Stomach (tissue), 9 donors: Measurements from ENCODE around the gene OR13J1. TPM values are rescaled to one million over a fixed set of nuclear protein-coding genes. Genes with fewer than 3 reads are reported as not detected.

Experiments used
- DNase-seq, 2 donors: peaks; one replicate each; pipeline versions ENCODE4 v3.0.0 to v3.0.0-alpha.2; 2013 to 2019
- H3K27ac ChIP-seq, 5 donors: fragments of 200-600 bp in 4 of 5; sonication (generic) in 4 of 5; one replicate each; pipeline ENCODE4 v1.5.1; 2013 to 2019; ENCODE audit warnings: mild to moderate bottlenecking in 1 of 5, moderate library complexity in 1 of 5
- H3K27me3 ChIP-seq, 3 donors: fragments of 200-600 bp; sonication (generic); one replicate each; pipeline ENCODE4 v1.5.1; 2017 to 2019; ENCODE audit warnings: mixed run types in 1 of 3
- H3K36me3 ChIP-seq, 4 donors: fragments of 200-600 bp; sonication (generic); 1 replicate in 3 of 4; 2 replicates in 1 of 4; pipeline ENCODE4 v1.5.1; 2016 to 2019
- H3K4me1 ChIP-seq, 4 donors: fragments of 200-600 bp; sonication (generic); one replicate each; pipeline ENCODE4 v1.5.1; 2016 to 2019
- H3K4me3 ChIP-seq, 4 donors: fragments of 200-600 bp; sonication (generic) in 3 of 4; one replicate each; pipeline ENCODE4 v1.5.1; 2016 to 2019; ENCODE audit warnings: mild to moderate bottlenecking in 1 of 4
- H3K9me3 ChIP-seq, 4 donors: fragments of 200-600 bp; sonication (generic); one replicate each; pipeline ENCODE4 v1.5.1; 2016 to 2019
- CTCF ChIP-seq, 7 experiments: fragments of 450-650 bp in 4 of 7; fragments of 200-600 bp in 3 of 7; sonication (generic) in 3 of 7; IDR thresholded peaks; one replicate each; pipeline ENCODE4 v1.5.1; 2016 to 2019; ENCODE audit warnings: antibody characterized with exemption in 7 of 7, control low read depth in 2 of 7, mild to moderate bottlenecking in 1 of 7
- EP300 ChIP-seq: sonication (generic); formaldehyde crosslinking; IDR thresholded peaks from one replicate; pipeline ENCODE4 v1.6.1; 2017; ENCODE audit warnings: antibody characterized with exemption
- POLR2A ChIP-seq, 4 donors: fragments of 450-650 bp; IDR thresholded peaks; one replicate each; pipeline ENCODE4 v1.6.1; 2016; ENCODE audit warnings: antibody characterized with exemption in 4 of 4, control low read depth in 2 of 4, mild to moderate bottlenecking in 1 of 4, moderate library complexity in 1 of 4
- POLR2AphosphoS5 ChIP-seq, 3 donors: sonication (generic); formaldehyde crosslinking; IDR thresholded peaks; one replicate each; pipeline ENCODE4 v1.6.1; 2016; ENCODE audit warnings: antibody characterized with exemption in 3 of 3
- WGBS, 5 donors: extraction: QIAGEN DNeasy Blood & Tissue Kit in 3 of 5; methylation state at CpG; one replicate each; pipeline versions ENCODE4 v1.1.5 to v1.1.7; 2013 to 2018; 5-methylcytosine and 5-hydroxymethylcytosine counted together
- intact Hi-C: fragments of 100-400 bp; cut with DNase I; formaldehyde crosslinking; loops from one replicate; pipeline ENCODE4 v1.15.1; 2023; ENCODE audit warnings: low total_unique reads
- polyA plus RNA-seq, 3 donors: library from polyadenylated mRNA; stranded (reverse); fragments of 200-250 nt; gene quantifications; one replicate each; pipeline ENCODE4 v1.2.3, GENCODE V29; 2013
- total RNA-seq, 5 donors: library from RNA; depleted of rRNA; stranded (reverse); fragments of >200 nt; gene quantifications; one replicate each; pipeline versions ENCODE4 v1.1.0 to v1.2.3, GENCODE V29; 2014 to 2016
- donor health status: healthy with polysubstance abuse.
- donor health status: Bipolar disorder and iron deficiency.
- donor health status: healthy.

Gene OR13J1
- total and polyA plus RNA-seq, 8 donors, result not detected

DNA sequence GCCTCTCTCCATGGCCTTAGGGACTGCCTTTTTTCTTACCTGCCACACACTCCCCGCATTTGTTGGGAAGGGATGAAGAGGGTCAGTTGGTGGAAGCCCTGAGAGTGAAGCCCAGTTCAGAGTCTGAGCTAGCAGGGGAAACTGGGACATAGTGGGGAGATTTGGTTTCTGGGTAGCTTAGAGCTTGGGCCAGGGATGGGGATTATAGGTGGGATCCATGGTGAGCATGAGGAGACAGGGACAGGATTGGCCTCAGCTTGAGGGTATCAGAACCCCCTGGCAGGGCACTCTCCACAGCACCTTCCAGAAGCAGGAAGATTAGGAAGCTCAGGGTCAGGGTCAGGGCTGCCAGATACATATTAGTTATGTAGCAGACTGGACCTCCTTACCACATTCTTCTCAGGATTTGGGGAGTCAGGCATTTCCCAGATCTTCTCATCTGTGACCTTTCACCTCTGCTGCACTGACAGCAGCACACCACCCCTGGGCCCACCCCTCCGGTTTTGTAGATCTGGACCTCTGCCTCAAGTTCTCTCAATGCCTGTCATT, 17.9 kb downstream of the OR13J1 start:
- no peaks in the 10 kb centered on the region for H3K9me3 ChIP-seq
- peaks cover 0 to 38% (median 23%) of the 10 kb centered on the region in 4 donors for H3K36me3 ChIP-seq
- H3K4me3 ChIP-seq, result no peak overlapping the region
- H3K4me1 ChIP-seq, result peaks cover 0 to 10% (median 3%) of the 10 kb centered on the region in 4 donors
- 83 to 100% (median 95%) methylated on average over 2 of the region's 2 CpGs for WGBS, 5 donors
- H3K27ac ChIP-seq, result no peak overlapping the region
- intact Hi-C loops, result no loop called here
- H3K27me3 ChIP-seq, result peaks cover 0 to 17% (median 0%) of the 10 kb centered on the region in 3 donors
- peak in 1 of 2 donors; percentile 4 for DNase-seq
- no peak for TF ChIP-seq CTCF (IDR thresholded peaks at IDR 0.05)
- no peak for TF ChIP-seq POLR2A (IDR thresholded peaks at IDR 0.05)
- TF ChIP-seq POLR2AphosphoS5 (IDR thresholded peaks at IDR 0.05), result no peak
- TF ChIP-seq EP300, result no peak

- DNase-seq, result peak in 1 of 2 donors; percentile 44
These were observed 22.2 kb downstream of the OR13J1 start for GRCh38 chr9:35847792-35848572.

GRCh38 chr9:35845824-35846771, 24.1 kb downstream of the OR13J1 start:
- peak in 1 of 2 donors; percentile 81 for DNase-seq
- 43 to 70% (median 49%) methylated on average over 22 to 53 of the region's 53 CpGs for WGBS, 5 donors
- no peak for TF ChIP-seq EP300
- no peak for TF ChIP-seq CTCF (IDR thresholded peaks at IDR 0.05)
- no peak for TF ChIP-seq POLR2A (IDR thresholded peaks at IDR 0.05)
- TF ChIP-seq POLR2AphosphoS5 (IDR thresholded peaks at IDR 0.05), result no peak

More at GRCh38 chr9:35847792-35848572, 22.2 kb downstream of the OR13J1 start:
- H3K27me3 ChIP-seq, result peaks cover 0 to 17% (median 0%) of the 10 kb centered on the region in 3 donors
- 73 to 87% (median 80%) methylated on average over 4 of the region's 4 CpGs for WGBS, 5 donors
- H3K27ac ChIP-seq, result peak overlapping the region in 4 of 5 donors; percentile 13 to 61 (median 37)
- intact Hi-C loops, result no loop called here
- H3K4me1 ChIP-seq, result peaks cover 34 to 50% (median 42%) of the 10 kb centered on the region in 4 donors
- no peaks in the 10 kb centered on the region for H3K9me3 ChIP-seq
- no peak for TF ChIP-seq CTCF (IDR thresholded peaks at IDR 0.05)
- TF ChIP-seq POLR2AphosphoS5 (IDR thresholded peaks at IDR 0.05), result peak in 1 of 3 donors; percentile 44
- H3K36me3 ChIP-seq, result peaks cover 0 to 27% (median 21%) of the 10 kb centered on the region in 4 donors
- H3K4me3 ChIP-seq, result no peak overlapping the region

More at GRCh38 chr9:35845824-35846771, 24.1 kb downstream of the OR13J1 start:
- Histone ChIP-seq H3K9me3 (no peaks in the 10 kb centered on the region), H3K27me3 (peaks cover 0 to 7% (median 0%) of the 10 kb centered on the region in 3 donors), H3K4me3 (peak overlapping the region in 3 of 4 donors; percentile 5 to 16 (median 13)), H3K4me1 (peaks cover 34 to 56% (median 42%) of the 10 kb centered on the region in 4 donors), H3K36me3 (peaks cover 0 to 31% (median 18%) of the 10 kb centered on the region in 4 donors), H3K27ac (peak overlapping the region; percentile 4 to 82 (median 76))
- intact Hi-C loops, result no loop called here
